ENCODE measurements around the gene LRRTM4. TPM values are rescaled to one million over a fixed set of nuclear protein-coding genes. Genes with fewer than 3 reads are reported as not detected.

Gene LRRTM4
- total RNA-seq, 4 donors from 2014 or later, result not detected

- H3K4me1 ChIP-seq, result no peaks in the 10 kb centered on the region
- TF ChIP-seq POLR2A (IDR thresholded peaks at IDR 0.05) (no peak), CTCF (IDR thresholded peaks at IDR 0.05) (no peak)
- H3K4me3 ChIP-seq, result no peak overlapping the region
- H3K27me3 ChIP-seq, result no peaks in the 10 kb centered on the region
- no peak overlapping the region for H3K27ac ChIP-seq
- H3K9me3 ChIP-seq, result no peaks in the 10 kb centered on the region
- DNase-seq, result no peak
- no peaks in the 10 kb centered on the region for H3K36me3 ChIP-seq
These were observed 15.9 kb upstream of the LRRTM4 start for GRCh38 chr2:77538031-77538430.

GRCh38 chr2:77522888-77523287 is 712 bp upstream of the LRRTM4 start:
- H3K4me3 ChIP-seq, result no peak overlapping the region
- H3K27ac ChIP-seq, result no peak overlapping the region
- no peak for TF ChIP-seq CTCF (IDR thresholded peaks at IDR 0.05)
- no peak for TF ChIP-seq POLR2A (IDR thresholded peaks at IDR 0.05)
- no peaks in the 10 kb centered on the region for H3K36me3 ChIP-seq
- no peaks in the 10 kb centered on the region for H3K4me1 ChIP-seq
- DNase-seq, result no peak
- no peaks in the 10 kb centered on the region for H3K27me3 ChIP-seq
- no peaks in the 10 kb centered on the region for H3K9me3 ChIP-seq

GRCh38 chr2:77521548-77521891 is 656 bp downstream of the LRRTM4 start:
- no peak for DNase-seq
- H3K27me3 ChIP-seq, result no peaks in the 10 kb centered on the region
- no peaks in the 10 kb centered on the region for H3K36me3 ChIP-seq
- H3K4me1 ChIP-seq, result no peaks in the 10 kb centered on the region
- H3K9me3 ChIP-seq, result no peaks in the 10 kb centered on the region
- H3K27ac ChIP-seq, result no peak overlapping the region
- H3K4me3 ChIP-seq, result no peak overlapping the region
- TF ChIP-seq CTCF (IDR thresholded peaks at IDR 0.05), result no peak
- TF ChIP-seq POLR2A (IDR thresholded peaks at IDR 0.05), result no peak

- Histone ChIP-seq H3K27me3 (no peaks in the 10 kb centered on the region), H3K9me3 (no peaks in the 10 kb centered on the region), H3K36me3 (no peaks in the 10 kb centered on the region), H3K4me3 (no peak overlapping the region), H3K4me1 (no peaks in the 10 kb centered on the region), H3K27ac (no peak overlapping the region)
- TF ChIP-seq CTCF (IDR thresholded peaks at IDR 0.05), result no peak
- TF ChIP-seq POLR2A (IDR thresholded peaks at IDR 0.05), result no peak
- no peak for DNase-seq
These were observed 1.3 kb downstream of the LRRTM4 start for GRCh38 chr2:77520641-77521547.

GRCh38 chr2:77519888-77520506 is 2.2 kb downstream of the LRRTM4 start:
- no peaks in the 10 kb centered on the region for H3K27me3 ChIP-seq
- no peak overlapping the region for H3K4me3 ChIP-seq
- TF ChIP-seq CTCF (IDR thresholded peaks at IDR 0.05), result no peak
- TF ChIP-seq POLR2A (IDR thresholded peaks at IDR 0.05), result no peak
- H3K27ac ChIP-seq, result no peak overlapping the region
- no peaks in the 10 kb centered on the region for H3K4me1 ChIP-seq
- DNase-seq, result no peak
- no peaks in the 10 kb centered on the region for H3K9me3 ChIP-seq
- no peaks in the 10 kb centered on the region for H3K36me3 ChIP-seq
